ENCODE results near the gene PAFAH1B1.

PAFAH1B1 gene

DNA sequence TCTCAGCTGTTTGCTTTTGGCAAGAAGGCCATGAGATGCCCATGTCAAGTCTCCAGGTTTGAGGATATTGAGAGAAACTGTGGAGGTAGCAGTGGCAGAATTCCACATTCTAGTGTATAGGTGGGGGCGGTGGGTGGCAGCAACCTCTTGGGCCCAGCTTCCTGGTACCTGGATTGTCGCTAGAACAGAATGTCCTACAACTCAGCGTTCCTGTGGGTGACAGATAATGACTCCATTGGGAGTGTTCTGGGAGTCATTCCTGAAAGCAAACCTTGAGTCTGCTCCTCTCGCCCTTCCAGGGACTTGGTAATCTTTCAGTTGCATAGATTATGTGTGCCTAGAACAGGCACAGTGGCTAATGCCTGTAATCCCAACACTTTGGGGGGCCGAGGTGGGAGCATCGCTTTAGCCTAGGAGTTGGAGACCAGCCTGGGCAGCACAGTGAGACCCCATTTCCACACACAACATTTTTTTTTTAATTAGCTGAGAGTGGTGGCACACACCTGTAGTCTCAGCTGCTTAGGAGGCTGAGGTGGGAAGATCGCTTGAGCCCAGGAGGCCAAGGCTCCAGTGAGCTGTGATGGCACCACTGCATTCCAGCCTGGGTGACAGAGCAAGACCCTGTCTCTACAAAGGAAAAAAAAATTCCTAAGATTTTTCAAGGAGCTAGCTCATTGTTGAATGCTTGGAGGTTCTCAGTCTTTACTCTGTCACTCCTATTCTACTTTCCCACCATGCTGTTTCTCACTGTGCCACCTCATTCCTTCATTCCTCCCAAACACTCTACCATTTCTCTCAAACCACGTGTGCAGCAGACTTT, 43.9 kb upstream of the PAFAH1B1 start:
- CTCF ChIA-PET: interaction anchor here (0.6 to 0.7 kb wide), 2 partner anchors 134 to 389 kb away, joined by 3 read pairs; no protein-coding TSS in a partner anchor
- no peak overlapping the region for H3K27ac ChIP-seq (ENCODE audit: extremely low read depth, low read depth, low read length)
- no peaks in the 10 kb centered on the region for H3K9me3 ChIP-seq (ENCODE audit: control insufficient read depth, insufficient read depth, low read depth, low read length)
- no peak overlapping the region for H3K4me3 ChIP-seq (ENCODE audit: low read depth, low read length)
- no peaks in the 10 kb centered on the region for H3K36me3 ChIP-seq (ENCODE audit: control insufficient read depth in 2 of 2, insufficient read depth in 1 of 2, low read length in 2 of 2)
- no peaks in the 10 kb centered on the region for H3K4me1 ChIP-seq (ENCODE audit: control insufficient read depth, insufficient read depth, low read length)
- no peak for TF ChIP-seq RBAK (tag by site-specific recombination; IDR thresholded peaks at IDR 0.05)
- no peak for TF ChIP-seq ZNF114 (tag by site-specific recombination; IDR thresholded peaks at IDR 0.05)
- TF ChIP-seq ZNF560 (tag by site-specific recombination; IDR thresholded peaks at IDR 0.05; ENCODE audit: borderline replicate concordance): no peak
- TF ChIP-seq ZNF366 (tag by site-specific recombination; conservative IDR thresholded peaks at IDR 0.05): no peak
- TF ChIP-seq OSR2 (tag by site-specific recombination; IDR thresholded peaks at IDR 0.05): no peak
- no peak for TF ChIP-seq ZNF558 (tag by site-specific recombination; IDR thresholded peaks at IDR 0.05)
- TF ChIP-seq ZNF24 (tag by site-specific recombination; IDR thresholded peaks at IDR 0.05): no peak
- TF ChIP-seq ZBTB8A (tag by site-specific recombination; IDR thresholded peaks at IDR 0.05): no peak
- TF ChIP-seq ZNF132 (tag by site-specific recombination; IDR thresholded peaks at IDR 0.05; ENCODE audit: borderline replicate concordance): no peak
- TF ChIP-seq ELK4 (IDR thresholded peaks at IDR 0.05; ENCODE audit: borderline replicate concordance, low read depth, low read length): no peak
- TF ChIP-seq ZNF837 (tag by site-specific recombination; IDR thresholded peaks at IDR 0.05): no peak
- no peak for TF ChIP-seq ZNF530 (tag by site-specific recombination; IDR thresholded peaks at IDR 0.05; ENCODE audit: low read depth)
- no peak for TF ChIP-seq ZBTB48 (tag by site-specific recombination; IDR thresholded peaks at IDR 0.05)
- no peak for TF ChIP-seq ZNF768 (tag by site-specific recombination; IDR thresholded peaks at IDR 0.05)
- POLR2A ChIA-PET: interaction anchor here (0.8 kb wide), 1 partner anchor 44 kb away, joined by 3 read pairs; the partner anchor contains the start of gene PAFAH1B1

- Histone ChIP-seq H3K4me3 (ENCODE audit: low read depth, low read length) (no peak overlapping the region), H3K9me3 (ENCODE audit: control insufficient read depth, insufficient read depth, low read depth, low read length) (no peaks in the 10 kb centered on the region), H3K27ac (ENCODE audit: extremely low read depth, low read depth, low read length) (no peak overlapping the region), H3K36me3 (ENCODE audit: control insufficient read depth in 2 of 2, insufficient read depth in 1 of 2, low read length in 2 of 2) (no peaks in the 10 kb centered on the region), H3K4me1 (ENCODE audit: control insufficient read depth, insufficient read depth, low read length) (no peaks in the 10 kb centered on the region)
- no peak for TF ChIP-seq ZNF26 (tag by site-specific recombination; IDR thresholded peaks at IDR 0.05)
- TF ChIP-seq OVOL3 (tag by site-specific recombination; IDR thresholded peaks at IDR 0.05): no peak
- no peak for TF ChIP-seq ZIC2 (tag by site-specific recombination; IDR thresholded peaks at IDR 0.05)
- TF ChIP-seq, protein P1, sequence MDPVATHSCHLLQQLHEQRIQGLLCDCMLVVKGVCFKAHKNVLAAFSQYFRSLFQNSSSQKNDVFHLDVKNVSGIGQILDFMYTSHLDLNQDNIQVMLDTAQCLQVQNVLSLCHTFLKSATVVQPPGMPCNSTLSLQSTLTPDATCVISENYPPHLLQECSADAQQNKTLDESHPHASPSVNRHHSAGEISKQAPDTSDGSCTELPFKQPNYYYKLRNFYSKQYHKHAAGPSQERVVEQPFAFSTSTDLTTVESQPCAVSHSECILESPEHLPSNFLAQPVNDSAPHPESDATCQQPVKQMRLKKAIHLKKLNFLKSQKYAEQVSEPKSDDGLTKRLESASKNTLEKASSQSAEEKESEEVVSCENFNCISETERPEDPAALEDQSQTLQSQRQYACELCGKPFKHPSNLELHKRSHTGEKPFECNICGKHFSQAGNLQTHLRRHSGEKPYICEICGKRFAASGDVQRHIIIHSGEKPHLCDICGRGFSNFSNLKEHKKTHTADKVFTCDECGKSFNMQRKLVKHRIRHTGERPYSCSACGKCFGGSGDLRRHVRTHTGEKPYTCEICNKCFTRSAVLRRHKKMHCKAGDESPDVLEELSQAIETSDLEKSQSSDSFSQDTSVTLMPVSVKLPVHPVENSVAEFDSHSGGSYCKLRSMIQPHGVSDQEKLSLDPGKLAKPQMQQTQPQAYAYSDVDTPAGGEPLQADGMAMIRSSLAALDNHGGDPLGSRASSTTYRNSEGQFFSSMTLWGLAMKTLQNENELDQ (tag by site-specific recombination; IDR thresholded peaks at IDR 0.05; ENCODE audit: low read depth): no peak
- TF ChIP-seq MYNN (tag by site-specific recombination; IDR thresholded peaks at IDR 0.05; ENCODE audit: borderline replicate concordance): no peak
- TF ChIP-seq ZNF112 (tag by site-specific recombination; IDR thresholded peaks at IDR 0.05): no peak
- no peak for TF ChIP-seq ZNF626 (tag by site-specific recombination; IDR thresholded peaks at IDR 0.05)
- TF ChIP-seq ZNF792 (tag by site-specific recombination; IDR thresholded peaks at IDR 0.05): no peak
- no peak for TF ChIP-seq SP3 (tag by site-specific recombination; IDR thresholded peaks at IDR 0.05)
- TF ChIP-seq TCF7L2 (IDR thresholded peaks at IDR 0.05; ENCODE audit: borderline replicate concordance, low read depth, low read length): no peak
- CTCF ChIA-PET: interaction anchor here (0.6 to 1.1 kb wide), 3 partner anchors 31 to 218 kb away, joined by 3 read pairs; no protein-coding TSS in a partner anchor
- POLR2A ChIA-PET: interaction anchor here (0.7 kb wide), 1 partner anchor 472 kb away, joined by 3 read pairs; no protein-coding TSS in a partner anchor
Measured at GRCh38 chr17:2551493-2551892, 42.0 kb upstream of the PAFAH1B1 start.

Measured in HEK293 (cell line).